ENCODE measurements around the gene CDKL1. TPM values are rescaled to one million over a fixed set of nuclear protein-coding genes. Genes with fewer than 3 reads are reported as not detected.
A peak's percentile ranks its signal among the peaks of the same experiment; 100 is the strongest.

Gene CDKL1
- 1.7 and 2.5 TPM in 2 replicates for polyA plus RNA-seq (2012; rRNA removed)
- 1.4 and 1.5 TPM in 2 replicates for polyA plus RNA-seq (2012; cell fraction: cytosol; rRNA removed)
- polyA plus RNA-seq (2012; cell fraction: nucleus; rRNA removed) = 1.6 and 2.8 TPM in 2 replicates

GRCh38 chr14:50396631-50397389 lies at the start of gene CDKL1:
CDKL1 (minus strand) TSS chr14:50396881; CDS start chr14:50395868, 1,013 bp downstream.
- CTCF ChIA-PET = interaction anchor here (0.8 to 1.3 kb wide), 4 partner anchors 30 to 76 kb away, joined by 3 to 4 read pairs (median 3); no protein-coding TSS in a partner anchor
- H3K9me2 ChIP-seq = no peaks in the 10 kb centered on the region
- H4K20me1 ChIP-seq (ENCODE audit: insufficient read depth) = no peaks in the 10 kb centered on the region
- POLR2A ChIA-PET = interaction anchor here (0.9 to 2.0 kb wide), 4 partner anchors 55 to 163 kb away, joined by 3 to 7 read pairs (median 4); partner anchors contain the start of genes ATL1, DMAC2L and L2HGDH
- peak within 1 kb of the TSS; percentile 65 to 75 for H3K4me3 ChIP-seq (ENCODE audit: low read depth in 2 of 2, low read length in 1 of 2)
- peak within 1 kb of the TSS; percentile 74 for H3K9ac ChIP-seq
- peak within 1 kb of the TSS; percentile 84 for H3K4me2 ChIP-seq
- H3K4me1 ChIP-seq (ENCODE audit: control insufficient read depth in 1 of 2, insufficient read depth in 2 of 2, low read depth in 1 of 2, low read length in 1 of 2) = peaks cover 2 to 9% of the 10 kb centered on the region in 2 experiments; a peak in 3 of 4 replicates
- 5% methylated on average over 16 of the region's 77 CpGs for WGBS (ENCODE audit: low lambda C conversion rate)
- H3K27me3 ChIP-seq (ENCODE audit: insufficient read depth) = no peaks in the 10 kb centered on the region
- peaks cover 0 to 8% of the 10 kb centered on the region in 2 experiments for H3K36me3 ChIP-seq (replicated peaks in 1 of 2; ENCODE audit: control insufficient read depth in 1 of 2, insufficient read depth in 2 of 2, low read length in 1 of 2)
- no peaks in the 10 kb centered on the region for H3K9me3 ChIP-seq
- peaks cover 26% of the 10 kb centered on the region for H3F3A ChIP-seq (replicated peaks; ENCODE audit: insufficient read depth)
- DNase-seq = peak; percentile 88
- peak within 1 kb of the TSS; percentile 78 to 84 for H3K27ac ChIP-seq (ENCODE audit: low read depth in 2 of 2, low read length in 1 of 2)
- peak within 1 kb of the TSS; percentile 85 for H2AFZ ChIP-seq (ENCODE audit: low read depth)
- H3K79me2 ChIP-seq (ENCODE audit: insufficient read depth) = no peaks in the 10 kb centered on the region
- peak; percentile 22; the same call in 1 of the 2 replicates for TF ChIP-seq SIN3A (IDR thresholded peaks at IDR 0.05; ENCODE audit: borderline replicate concordance, low read depth, low read length)
- no peak for TF ChIP-seq ZBTB33 (IDR thresholded peaks at IDR 0.05; ENCODE audit: borderline replicate concordance, low read depth)
- no peak for TF ChIP-seq FOXM1 (IDR thresholded peaks at IDR 0.05; ENCODE audit: low read depth)
- no peak for TF ChIP-seq FOSL2 (IDR thresholded peaks at IDR 0.05; ENCODE audit: borderline replicate concordance, low read depth)
- no peak for TF ChIP-seq GATA2 (CRISPR knock-in tag; IDR thresholded peaks at IDR 0.05)
- no peak for TF ChIP-seq CHD2 (IDR thresholded peaks at IDR 0.05; ENCODE audit: low read length, partially characterized antibody)
- no peak for TF ChIP-seq USF2 (IDR thresholded peaks at IDR 0.05; ENCODE audit: borderline replicate concordance, low read depth, low read length)
- 0 out of 2 replicates have a peak, but pooled peaks have one; percentile 5 for TF ChIP-seq RCOR1 (IDR thresholded peaks at IDR 0.05; ENCODE audit: low read length)
- TF ChIP-seq NFIC (IDR thresholded peaks at IDR 0.05; ENCODE audit: borderline replicate concordance) = no peak
- TF ChIP-seq POLR2AphosphoS5 (IDR thresholded peaks at IDR 0.05; ENCODE audit: low read depth, low read length) = peak; percentile 16; the same call in 1 of the 2 replicates
- TF ChIP-seq NRF1 (IDR thresholded peaks at IDR 0.05; ENCODE audit: low read depth, low read length) = peak; percentile 36; the same call in 1 of the 2 replicates
- TF ChIP-seq TAF1 (IDR thresholded peaks at IDR 0.05; ENCODE audit: borderline replicate concordance, low read depth, low read length) = 0 out of 2 replicates have a peak, but pooled peaks have one; percentile 45
- TF ChIP-seq SMC3 (IDR thresholded peaks at IDR 0.05; ENCODE audit: low read depth, low read length) = no peak
- TF ChIP-seq CTCF (IDR thresholded peaks at IDR 0.05) = no peak
- TF ChIP-seq MAX (IDR thresholded peaks at IDR 0.05; ENCODE audit: low read depth) = peak; percentile 86
- TF ChIP-seq MXI1 (IDR thresholded peaks at IDR 0.05; ENCODE audit: low read depth, low read length) = peak; percentile 85
- TF ChIP-seq USF1 (IDR thresholded peaks at IDR 0.05; ENCODE audit: borderline replicate concordance, low read depth) = no peak
- no peak for TF ChIP-seq RXRA (IDR thresholded peaks at IDR 0.05; ENCODE audit: borderline replicate concordance, low read depth)
- TF ChIP-seq PBX3 (IDR thresholded peaks at IDR 0.05) = no peak
- no peak for TF ChIP-seq TEAD4 (IDR thresholded peaks at IDR 0.05; ENCODE audit: borderline replicate concordance, insufficient read depth)
- TF ChIP-seq YY1 (IDR thresholded peaks at IDR 0.05; ENCODE audit: low read depth) = no peak
- no peak for TF ChIP-seq IRF3 (IDR thresholded peaks at IDR 0.05; ENCODE audit: low read depth, low read length)
- no peak for TF ChIP-seq MEF2A (IDR thresholded peaks at IDR 0.05; ENCODE audit: borderline replicate concordance, low read depth)
- TF ChIP-seq ELF1 (IDR thresholded peaks at IDR 0.05) = no peak
